Stimulated activated CD4-positive, alpha-beta T cell treated with anti-CD3 and anti-CD28 coated beads, Interleukin-2, amount 100 ng/mL, for 4 hours (primary cell): ENCODE measurements around the gene NEUROG1.

Experiments used
- DNase-seq: peaks from one replicate; pipeline ENCODE4 v3.0.0-alpha.2; 2020; ENCODE audit warnings: low read depth

Gene NEUROG1

DNA sequence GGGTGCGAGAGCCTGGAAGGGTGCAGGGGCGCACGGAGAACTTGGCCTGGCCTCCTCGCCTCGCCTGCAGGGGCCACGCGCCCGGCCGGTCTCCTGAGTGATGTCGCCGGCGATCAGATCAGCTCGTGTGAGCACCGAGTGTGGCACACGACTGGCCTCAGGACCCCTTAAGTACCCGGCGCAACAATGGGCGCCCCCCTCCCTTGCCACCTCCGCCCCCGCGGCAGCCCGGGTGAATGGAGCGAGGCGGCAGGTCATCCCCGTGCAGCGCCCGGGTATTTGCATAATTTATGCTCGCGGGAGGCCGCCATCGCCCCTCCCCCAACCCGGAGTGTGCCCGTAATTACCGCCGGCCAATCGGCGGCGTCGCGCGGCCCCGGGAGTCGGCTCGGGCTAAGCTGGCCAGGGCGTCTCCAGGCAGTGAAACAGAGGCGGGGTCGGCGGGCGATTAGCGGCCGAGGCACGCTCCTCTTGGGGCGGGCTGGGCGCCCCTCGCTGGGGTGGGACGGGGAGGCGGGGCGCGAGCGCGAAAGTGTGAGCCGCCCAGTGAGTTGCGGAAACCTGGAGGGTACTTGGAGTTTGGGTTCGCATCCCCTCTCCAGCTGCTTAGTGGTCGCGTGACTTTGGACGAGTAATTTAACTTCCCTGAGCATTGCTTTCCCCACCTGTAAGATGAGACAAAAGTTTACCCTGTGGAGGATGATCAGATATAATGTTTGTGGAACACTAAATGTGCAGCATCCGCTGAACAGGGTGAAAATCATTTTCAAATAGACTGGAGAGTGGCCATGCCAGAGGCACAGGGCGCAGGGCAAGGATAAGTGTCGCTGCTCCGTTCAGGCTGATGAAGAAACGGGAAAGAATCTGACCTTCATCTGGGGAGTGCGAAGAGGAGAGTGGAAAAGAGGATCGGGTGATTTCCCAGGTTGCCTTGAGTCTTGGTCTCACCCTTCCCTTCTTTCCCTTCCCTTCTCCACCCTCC is at the start of gene NEUROG1:
Gene NEUROG1 (minus strand): TSS at position 145 of the 982 bp plus-strand sequence. CDS start 274 bp downstream, outside the sequence.
- no peak for DNase-seq

GRCh38 chr5:135584918-135585317 is 49.2 kb upstream of the NEUROG1 start:
- DNase-seq: no peak

DNA sequence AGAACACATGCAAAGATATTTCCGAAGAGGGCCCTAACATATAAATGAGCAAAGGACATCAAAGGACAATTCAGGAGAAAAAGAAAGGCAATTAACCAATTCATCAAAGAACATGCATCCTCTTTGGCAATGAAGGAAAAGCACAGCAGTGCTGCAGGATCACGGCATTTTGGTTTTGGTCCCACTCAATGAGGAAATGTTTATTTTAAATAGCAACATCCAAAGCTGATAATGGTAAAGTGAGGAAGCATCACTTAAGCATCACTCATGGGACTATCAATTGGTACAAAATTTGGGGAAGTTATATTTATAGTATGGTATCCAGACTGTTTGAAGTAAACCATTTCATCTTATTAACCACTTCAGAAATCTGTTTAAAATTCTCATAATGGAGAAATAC is 48.5 kb upstream of the NEUROG1 start:
- no peak for DNase-seq

GRCh38 chr5:135582099-135582781 is 46.5 kb upstream of the NEUROG1 start:
- no peak for DNase-seq

DNA sequence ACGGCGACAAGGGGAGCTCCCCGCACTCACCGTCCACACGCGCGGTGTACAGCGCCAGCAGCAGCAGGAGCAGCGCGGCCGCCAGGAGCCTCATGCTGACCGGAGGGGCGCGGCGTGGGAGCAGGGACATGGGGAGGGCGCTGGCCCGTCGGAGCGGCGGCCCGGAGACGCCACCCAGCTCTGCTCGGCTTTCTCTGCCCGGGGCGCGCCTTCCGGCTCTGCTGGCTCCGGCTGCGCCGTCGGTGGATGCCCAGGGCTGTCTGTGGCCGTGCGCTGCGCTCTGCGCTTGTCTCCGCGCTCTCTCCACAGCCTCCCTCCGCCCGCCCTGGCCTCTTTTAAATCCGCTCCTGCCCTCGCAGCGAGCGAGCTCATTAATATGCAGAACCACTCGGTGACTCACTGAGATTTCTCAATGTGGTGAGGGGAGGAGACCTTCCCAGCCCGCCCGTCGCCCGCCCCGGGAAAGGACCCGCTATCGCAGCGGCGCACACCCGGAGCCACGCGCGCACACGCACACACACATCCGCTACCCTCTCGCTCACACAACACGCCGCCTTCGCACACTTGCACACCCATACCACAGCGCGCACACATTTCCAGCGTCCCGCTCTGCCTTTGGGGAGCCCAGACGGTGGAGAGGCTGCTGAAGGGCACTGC is 43.0 kb upstream of the NEUROG1 start, which contains the start of gene CXCL14:
Gene CXCL14 (minus strand): TSS at position 307 of the 657 bp plus-strand sequence. CDS start 213 bp downstream, at position 94.
- DNase-seq: no peak

DNA sequence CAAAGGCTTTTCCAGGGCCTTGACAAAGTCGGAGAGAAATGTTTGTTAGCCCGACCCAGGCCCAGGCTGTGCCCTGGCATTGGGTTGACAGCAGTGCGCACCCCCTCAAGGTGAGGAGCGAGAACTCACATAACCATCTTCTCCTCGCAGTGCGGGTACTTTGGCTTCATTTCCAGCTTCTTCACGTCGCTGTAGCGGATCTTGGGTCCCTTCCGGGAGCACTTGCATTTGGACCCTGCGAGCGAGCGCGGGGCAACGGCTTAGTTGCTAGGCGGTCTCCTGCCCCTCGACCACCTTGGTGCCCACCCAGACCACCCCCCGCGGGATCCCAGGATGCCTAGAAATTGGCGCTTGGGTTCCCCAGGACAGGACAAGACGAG is 42.5 kb upstream of the NEUROG1 start:
- no peak for DNase-seq

DNA sequence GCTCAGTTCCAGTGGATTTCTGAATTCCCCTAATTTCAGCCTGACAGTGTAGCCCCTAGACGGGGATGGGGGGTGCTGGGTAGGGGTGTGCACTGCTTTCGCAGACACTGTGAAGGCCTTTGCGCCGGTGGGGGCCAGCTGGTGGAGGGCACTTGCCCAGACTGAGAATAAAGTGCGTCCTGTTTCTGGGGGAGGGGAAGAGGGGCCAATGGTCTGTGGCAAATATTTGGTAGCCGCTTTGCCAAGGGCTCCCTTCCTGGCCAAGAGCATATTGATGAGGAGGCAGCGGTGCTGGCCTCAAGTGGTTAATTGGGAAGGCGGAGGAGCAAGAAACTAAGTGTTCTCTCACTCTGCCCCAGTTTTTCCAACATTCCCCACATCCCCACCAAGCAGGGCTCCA is 41.7 kb upstream of the NEUROG1 start:
- no peak for DNase-seq

- no peak for DNase-seq
Measured at GRCh38 chr5:135576075-135576599, 40.4 kb upstream of the NEUROG1 start.

DNA sequence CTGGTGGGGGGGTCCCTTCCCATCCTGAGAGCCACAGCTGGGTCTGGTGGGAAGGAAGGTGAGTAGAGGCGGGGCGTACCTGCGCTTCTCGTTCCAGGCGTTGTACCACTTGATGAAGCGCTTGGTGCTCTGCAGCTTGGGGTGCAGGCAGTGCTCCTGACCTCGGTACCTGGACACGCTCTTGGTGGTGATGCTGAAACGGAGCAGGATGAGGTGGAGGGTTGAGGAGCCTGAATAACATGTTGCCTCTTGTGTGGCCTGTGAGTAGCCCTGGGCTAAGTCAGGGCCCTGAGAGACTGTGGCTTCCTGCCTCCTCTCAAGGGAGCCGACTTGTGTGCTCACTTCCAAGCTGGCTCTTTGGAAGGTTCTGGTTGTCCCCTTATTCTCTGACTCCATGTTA is 38.7 kb upstream of the NEUROG1 start:
- DNase-seq: no peak

GRCh38 chr5:135571902-135572301 is 36.1 kb upstream of the NEUROG1 start:
- no peak for DNase-seq

GRCh38 chr5:135571066-135571609 is 35.4 kb upstream of the NEUROG1 start:
- DNase-seq: no peak

DNA sequence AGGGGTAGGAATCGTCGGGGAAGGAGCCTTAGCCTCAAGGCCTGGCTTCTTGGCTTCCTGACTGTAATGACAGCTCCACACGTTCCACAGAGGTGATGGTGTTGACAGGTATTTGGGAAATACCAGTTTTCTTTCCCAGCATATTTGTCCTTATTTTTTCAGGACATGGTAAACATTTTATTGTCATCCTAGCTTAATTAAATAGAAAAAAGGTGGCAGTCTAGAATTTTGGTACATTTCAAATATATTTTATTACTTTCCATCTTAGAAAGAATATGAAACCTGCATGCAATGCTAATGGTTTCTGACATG is 34.6 kb upstream of the NEUROG1 start:
- no peak for DNase-seq

- DNase-seq: no peak
Measured at GRCh38 chr5:135569755-135570452, 34.1 kb upstream of the NEUROG1 start.

DNA sequence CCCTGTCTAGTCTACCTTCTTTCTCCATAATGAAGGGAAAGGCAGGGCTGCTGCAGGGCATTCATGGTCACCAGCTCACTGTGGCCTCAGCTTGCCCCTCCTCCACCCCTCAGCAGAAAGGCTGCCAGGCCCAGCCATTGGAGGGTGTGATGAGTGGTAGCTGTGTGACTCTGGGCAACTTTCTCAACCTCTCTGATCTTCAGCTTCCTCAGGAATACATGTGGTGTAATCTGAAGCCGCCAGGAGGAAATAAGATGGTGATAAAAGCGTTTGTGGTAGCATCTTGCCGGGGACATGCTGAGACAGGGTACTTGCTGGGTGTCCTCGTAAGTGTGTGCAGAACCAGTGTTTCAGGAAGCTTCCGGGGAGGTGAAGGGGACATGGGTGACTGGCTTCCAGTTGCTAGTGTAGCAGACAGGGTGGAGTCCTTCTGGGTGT is 33.2 kb upstream of the NEUROG1 start:
- DNase-seq: no peak

GRCh38 chr5:135568246-135568645 is 32.5 kb upstream of the NEUROG1 start:
- no peak for DNase-seq

- no peak for DNase-seq
Measured at GRCh38 chr5:135567661-135568060, 31.9 kb upstream of the NEUROG1 start.

DNA sequence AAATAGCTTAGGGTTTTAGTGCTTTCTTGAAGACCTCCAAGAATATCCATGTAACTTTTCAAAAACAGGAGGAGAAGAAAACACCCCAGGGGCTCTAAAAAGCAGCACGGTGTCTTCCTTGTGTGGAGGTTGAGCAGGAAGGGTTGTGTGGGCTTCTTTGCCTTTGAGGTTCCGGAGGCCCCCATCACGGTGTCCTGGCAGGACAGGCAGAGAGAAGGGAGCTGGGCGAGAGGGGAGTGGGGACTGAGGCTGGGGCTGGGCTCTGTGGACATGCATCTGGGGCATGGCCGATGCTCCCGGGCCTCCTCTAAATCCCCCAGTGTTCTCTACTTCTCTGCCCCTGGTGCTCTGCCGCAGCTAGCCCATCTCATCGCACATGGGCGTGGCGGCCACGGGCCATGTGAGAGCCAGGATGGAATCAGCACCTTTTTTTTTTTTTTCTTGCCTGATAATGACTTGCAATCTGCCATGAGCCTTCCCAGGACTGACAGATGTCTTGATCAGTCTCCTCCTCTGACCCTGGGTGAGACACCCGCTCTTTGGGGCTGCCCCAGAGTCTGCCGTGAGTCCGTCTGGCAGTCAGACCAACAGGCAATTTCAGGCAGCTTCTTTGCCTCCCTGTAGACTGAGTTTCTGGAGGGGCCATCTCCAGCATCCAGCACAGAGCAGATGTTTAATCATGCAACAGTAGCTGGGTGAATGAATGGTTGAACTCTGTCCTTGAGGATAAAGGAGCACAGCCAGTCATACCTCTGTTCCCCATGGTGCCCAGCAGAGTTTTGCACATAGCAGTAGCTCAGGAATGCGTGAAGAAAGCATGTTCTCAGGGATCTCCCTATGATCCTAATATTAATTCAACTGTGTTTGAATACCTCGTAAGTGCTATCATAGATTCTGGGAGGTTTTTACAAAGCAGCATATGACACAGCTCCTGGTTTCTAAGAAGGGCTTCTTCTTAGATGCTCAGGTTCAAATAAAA is 30.9 kb upstream of the NEUROG1 start:
- no peak for DNase-seq

GRCh38 chr5:135565725-135566421 is 30.1 kb upstream of the NEUROG1 start:
- peak; percentile 41 for DNase-seq

DNA sequence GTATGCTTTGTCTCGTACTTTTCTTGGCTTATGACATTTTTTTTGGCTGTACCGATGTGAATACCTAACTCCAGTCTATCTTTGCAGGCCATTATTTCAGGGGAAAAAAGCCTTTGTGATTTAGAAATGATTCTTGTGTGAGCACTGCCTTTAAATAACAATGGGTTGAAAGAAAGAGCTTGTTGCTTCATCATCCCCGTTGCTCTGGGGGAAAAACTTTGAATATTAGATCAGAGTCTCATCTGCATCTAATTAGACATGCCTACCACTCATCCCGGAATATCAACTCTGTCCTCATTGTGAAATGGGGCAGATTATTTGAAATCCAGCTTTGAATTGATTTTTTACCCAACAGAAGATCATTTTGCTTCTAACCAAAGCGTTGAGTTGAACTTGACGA is 29.5 kb upstream of the NEUROG1 start:
- no peak for DNase-seq

DNA sequence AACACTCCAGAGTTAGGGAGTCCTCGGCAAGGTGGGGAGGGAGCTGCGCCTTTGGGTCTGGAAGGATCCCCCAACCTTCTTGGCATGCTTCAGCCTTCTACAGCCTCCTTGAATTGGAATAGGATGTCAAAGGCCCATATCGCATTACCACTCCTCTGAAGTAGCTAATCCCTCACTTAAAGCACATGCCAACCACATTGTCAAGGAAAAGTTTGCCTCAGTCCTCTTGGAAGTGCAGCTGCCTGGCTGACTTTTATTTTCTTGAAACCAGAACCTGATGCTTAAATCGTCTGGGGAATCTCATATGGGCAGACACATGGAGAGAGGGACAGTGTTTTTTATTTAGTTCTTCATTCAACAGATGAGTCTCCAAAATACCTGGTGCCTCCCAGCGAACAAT is 28.6 kb upstream of the NEUROG1 start:
- no peak for DNase-seq
